Left hindlimb (tissue), 1 donor: Measurements from ENCODE around the gene C10orf120.

Source experiments
- DNase-seq: peaks from one replicate; pipeline ENCODE4 v3.0.0-alpha.2; 2018

Gene C10orf120

GRCh38 chr10:122659651-122660050 is 40.0 kb downstream of the C10orf120 start:
- no peak for DNase-seq

- no peak for DNase-seq
These were observed 40.5 kb downstream of the C10orf120 start for GRCh38 chr10:122659126-122659525.

GRCh38 chr10:122658356-122659049 is 41.1 kb downstream of the C10orf120 start:
- DNase-seq, result no peak

GRCh38 chr10:122657729-122658128 is 41.9 kb downstream of the C10orf120 start:
- no peak for DNase-seq

GRCh38 chr10:122657255-122657654 is 42.4 kb downstream of the C10orf120 start:
- DNase-seq, result no peak

- DNase-seq, result no peak
These were observed 42.9 kb downstream of the C10orf120 start for GRCh38 chr10:122656741-122657140.

- no peak for DNase-seq
These were observed 43.3 kb downstream of the C10orf120 start for GRCh38 chr10:122656308-122656705.

- DNase-seq, result no peak
These were observed 43.9 kb downstream of the C10orf120 start for GRCh38 chr10:122655524-122656307.

GRCh38 chr10:122650331-122650730 is 49.3 kb downstream of the C10orf120 start:
- no peak for DNase-seq

- no peak for DNase-seq
These were observed 49.7 kb downstream of the C10orf120 start for GRCh38 chr10:122649903-122650302.

GRCh38 chr10:122648599-122649428 is 50.8 kb downstream of the C10orf120 start:
- no peak for DNase-seq
